SU-DHL-6 (cell line): Measurements from ENCODE around the gene ABHD3.
"Not testable (repeated sequence)": the region's sequence is repeated elsewhere in the genome, so short reads cannot be mapped to it uniquely, and the experiment has no call there.

Experiments used
- H2AFZ ChIP-seq: fragments of 200-600 bp; sonication (generic); 2 replicates; pipeline ENCODE4 v1.6.1; 2014; ENCODE audit warnings: low read depth, mild to moderate bottlenecking, moderate library complexity, mixed read lengths, antibody characterized with exemption, low read length; ENCODE audit not compliant: severe bottlenecking
- H3F3A ChIP-seq: fragments of 200-600 bp; shearing (Covaris generic); 2 replicates; pipeline ENCODE4 v1.6.0; 2016; ENCODE audit warnings: antibody characterized with exemption, mild to moderate bottlenecking; ENCODE audit not compliant: insufficient read depth
- H3K27ac ChIP-seq: fragments of 200-600 bp; sonication (generic); 2 replicates; pipeline ENCODE4 v1.5.1; 2016; ENCODE audit warnings: low read depth, mild to moderate bottlenecking, low read length, moderate library complexity, mixed read lengths
- H3K27me3 ChIP-seq: fragments of 200-600 bp; sonication (generic), shearing (Covaris generic); 2 replicates; pipeline ENCODE4 v1.6.0; 2014; ENCODE audit warnings: mild to moderate bottlenecking, low read length
- H3K36me3 ChIP-seq: fragments of 200-600 bp; sonication (generic); 2 replicates; pipeline ENCODE4 v1.6.1; 2014; ENCODE audit warnings: mild to moderate bottlenecking, low read length, mixed read lengths
- H3K4me2 ChIP-seq: fragments of 300-600, 200-600 bp; shearing (Covaris generic), sonication (generic); 2 replicates; pipeline ENCODE4 v1.6.0; 2014; ENCODE audit warnings: low read length, low read depth, mild to moderate bottlenecking; ENCODE audit not compliant: poor library complexity, severe bottlenecking
- H3K4me3 ChIP-seq: fragments of 200-600 bp; sonication (generic); 2 replicates; pipeline ENCODE4 v1.5.1; 2014; ENCODE audit warnings: antibody characterized with exemption, low read length, mild to moderate bottlenecking, mixed read lengths; ENCODE audit not compliant: insufficient read depth, poor library complexity, severe bottlenecking
- H3K79me2 ChIP-seq: fragments of 200-600 bp; sonication (generic); 2 replicates; pipeline ENCODE4 v1.6.1; 2014; ENCODE audit warnings: mild to moderate bottlenecking, low read length, moderate library complexity; ENCODE audit not compliant: insufficient read depth
- H3K9ac ChIP-seq: fragments of 200-600 bp; sonication (generic); 2 replicates; pipeline ENCODE4 v1.7.0; 2014; ENCODE audit warnings: mild to moderate bottlenecking, low read length
- H3K9me2 ChIP-seq: fragments of 200-600 bp; sonication (generic); replicated peaks from 2 replicates; pipeline ENCODE4 v1.6.1; 2014; ENCODE audit warnings: low read length; ENCODE audit not compliant: insufficient read depth
- H3K9me3 ChIP-seq: fragments of 200-600 bp; sonication (generic); 2 replicates; pipeline ENCODE4 v1.6.1; 2014; ENCODE audit warnings: low read length, mixed read lengths; ENCODE audit not compliant: insufficient read depth
- H4K20me1 ChIP-seq: fragments of 200-600 bp; sonication (generic); 2 replicates; pipeline ENCODE4 v1.6.1; 2014; ENCODE audit warnings: low read depth, mild to moderate bottlenecking, antibody characterized with exemption, low read length, moderate library complexity, mixed read lengths
- EZH2phosphoT487 ChIP-seq: fragments of 200-600 bp; sonication (generic), shearing (Covaris generic); conservative IDR thresholded peaks from 2 replicates; pipeline ENCODE4 v1.6.1; 2018; ENCODE audit warnings: mild to moderate bottlenecking, antibody characterized with exemption, low read length, moderate library complexity, mixed read lengths
- TF ChIP-seq, protein P1 (sequence below): fragments of 200-600 bp; sonication (generic); IDR thresholded peaks from one replicate; pipeline ENCODE4 v1.5.1; 2017; ENCODE audit warnings: antibody characterized with exemption, mild to moderate bottlenecking, low read length, moderate library complexity; ENCODE audit not compliant: insufficient read depth, poor library complexity, severe bottlenecking

The ABHD3 gene

DNA sequence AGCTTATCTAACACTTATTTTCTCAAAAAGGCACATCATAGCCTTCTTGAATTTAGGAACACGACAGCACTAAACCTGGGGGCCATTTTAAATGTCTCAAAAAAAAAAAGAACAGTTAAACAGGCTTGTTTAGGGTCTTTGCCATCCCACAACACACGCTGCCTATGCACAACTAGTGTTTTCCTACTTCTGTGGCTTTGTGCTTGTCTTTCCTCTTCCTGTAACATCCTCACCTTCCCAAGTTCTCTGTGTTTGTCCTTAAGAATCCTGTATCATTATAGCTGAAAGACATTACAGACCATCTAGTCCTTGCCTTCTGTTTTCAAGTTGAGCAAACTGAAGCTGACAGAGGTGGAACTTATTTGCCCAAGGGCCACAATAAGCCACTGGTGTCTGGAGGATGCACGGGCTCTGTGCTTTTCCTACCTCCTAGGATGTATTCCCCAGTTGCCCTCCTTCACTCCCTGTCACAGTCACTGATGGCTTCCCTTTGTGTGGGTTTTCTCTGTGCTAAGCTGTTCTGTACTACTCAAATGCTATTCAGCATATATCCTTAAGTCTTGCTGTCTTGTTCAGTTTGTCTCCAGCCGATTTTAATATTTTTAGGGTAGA is 69.9 kb downstream of the ABHD3 start:
- Histone ChIP-seq H3F3A (peaks cover 54% of the 10 kb centered on the region), H3K4me3 (no peak overlapping the region), H3K79me2 (peaks cover 5% of the 10 kb centered on the region; the same call in 1 of the 2 replicates), H3K36me3 (peaks cover 20% of the 10 kb centered on the region), H3K27ac (no peak overlapping the region), H2AFZ (no peak overlapping the region), H3K9ac (no peak overlapping the region), H3K4me2 (no peak overlapping the region), H3K9me3 (no peaks in the 10 kb centered on the region), H3K27me3 (no peaks in the 10 kb centered on the region), H4K20me1 (0 out of 2 replicates have a peak, but pooled peaks cover 5% of the 10 kb centered on the region), H3K9me2 (no peaks in the 10 kb centered on the region)
- TF ChIP-seq EZH2phosphoT487, result no peak
- TF ChIP-seq, protein P1, sequence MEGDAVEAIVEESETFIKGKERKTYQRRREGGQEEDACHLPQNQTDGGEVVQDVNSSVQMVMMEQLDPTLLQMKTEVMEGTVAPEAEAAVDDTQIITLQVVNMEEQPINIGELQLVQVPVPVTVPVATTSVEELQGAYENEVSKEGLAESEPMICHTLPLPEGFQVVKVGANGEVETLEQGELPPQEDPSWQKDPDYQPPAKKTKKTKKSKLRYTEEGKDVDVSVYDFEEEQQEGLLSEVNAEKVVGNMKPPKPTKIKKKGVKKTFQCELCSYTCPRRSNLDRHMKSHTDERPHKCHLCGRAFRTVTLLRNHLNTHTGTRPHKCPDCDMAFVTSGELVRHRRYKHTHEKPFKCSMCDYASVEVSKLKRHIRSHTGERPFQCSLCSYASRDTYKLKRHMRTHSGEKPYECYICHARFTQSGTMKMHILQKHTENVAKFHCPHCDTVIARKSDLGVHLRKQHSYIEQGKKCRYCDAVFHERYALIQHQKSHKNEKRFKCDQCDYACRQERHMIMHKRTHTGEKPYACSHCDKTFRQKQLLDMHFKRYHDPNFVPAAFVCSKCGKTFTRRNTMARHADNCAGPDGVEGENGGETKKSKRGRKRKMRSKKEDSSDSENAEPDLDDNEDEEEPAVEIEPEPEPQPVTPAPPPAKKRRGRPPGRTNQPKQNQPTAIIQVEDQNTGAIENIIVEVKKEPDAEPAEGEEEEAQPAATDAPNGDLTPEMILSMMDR, result no peak

DNA sequence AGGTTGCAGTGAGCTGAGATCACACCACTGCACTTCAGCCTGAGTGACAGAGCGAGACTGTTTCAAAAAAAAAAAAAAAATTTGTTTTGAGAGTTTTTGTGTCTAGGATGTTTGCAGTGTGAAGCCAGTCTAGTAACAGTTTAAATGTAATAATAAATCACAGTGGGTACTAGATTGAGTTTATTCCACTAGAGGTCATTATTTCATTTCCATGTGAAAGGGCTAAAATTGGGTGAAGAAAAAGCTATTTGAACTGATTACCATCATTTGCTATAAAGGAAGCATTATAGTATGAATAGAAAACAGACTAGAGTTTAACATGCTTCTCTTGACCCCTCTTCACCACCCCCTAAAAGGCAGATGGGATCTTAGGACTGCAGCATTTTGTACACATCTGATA is 72.2 kb downstream of the ABHD3 start:
- Histone ChIP-seq H3K9me2 (no peaks in the 10 kb centered on the region), H4K20me1 (peaks cover 18% of the 10 kb centered on the region), H3K9ac (no peak overlapping the region), H3K79me2 (peaks cover 25% of the 10 kb centered on the region), H3K4me2 (no peak overlapping the region), H3K27me3 (no peaks in the 10 kb centered on the region), H3F3A (peaks cover 55% of the 10 kb centered on the region), H3K9me3 (no peaks in the 10 kb centered on the region), H3K27ac (no peak overlapping the region), H2AFZ (no peak overlapping the region), H3K36me3 (peaks cover 42% of the 10 kb centered on the region), H3K4me3 (no peak overlapping the region)
- TF ChIP-seq, protein P1, result no peak
- no peak for TF ChIP-seq EZH2phosphoT487

DNA sequence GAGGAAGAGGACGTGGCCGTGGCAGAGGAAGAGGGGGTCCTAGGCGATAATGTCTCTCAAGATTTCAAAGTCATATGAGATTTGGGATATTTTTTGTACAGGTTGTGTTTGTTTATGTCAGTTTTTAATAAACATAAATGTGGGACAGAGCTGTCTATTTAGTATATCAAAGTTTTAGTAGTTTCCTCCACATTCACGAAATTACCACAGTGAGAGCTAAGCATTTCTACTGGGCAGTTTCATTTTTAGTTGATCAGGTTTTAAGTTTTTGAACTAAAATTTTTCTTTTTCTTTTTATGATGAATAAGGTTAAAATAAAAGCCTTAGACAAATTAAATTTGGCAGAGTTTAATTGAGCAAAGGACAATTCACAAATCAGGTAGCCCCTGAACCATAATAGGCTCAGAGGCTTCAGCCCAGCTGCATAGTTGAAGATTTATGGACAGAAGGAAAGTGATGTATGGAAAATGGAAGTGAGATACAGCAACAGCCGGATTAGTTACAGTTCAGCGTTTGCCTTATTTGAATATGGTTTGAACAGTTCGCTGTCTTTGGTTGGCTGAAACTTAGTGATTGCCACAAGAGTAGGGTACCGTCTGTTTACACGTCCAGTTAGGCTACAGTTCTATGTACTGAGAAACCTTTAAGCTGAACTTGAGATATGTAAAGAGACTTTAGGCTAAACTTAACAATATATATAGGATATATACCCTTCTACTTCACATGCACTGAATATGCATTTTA is 75.3 kb downstream of the ABHD3 start:
- no peak overlapping the region for H3K9ac ChIP-seq
- H3K36me3 ChIP-seq, result peaks cover 57% of the 10 kb centered on the region
- no peaks in the 10 kb centered on the region for H3K9me2 ChIP-seq
- peaks cover 51% of the 10 kb centered on the region for H3K79me2 ChIP-seq
- no peak overlapping the region for H3K4me2 ChIP-seq
- H4K20me1 ChIP-seq, result peaks cover 24% of the 10 kb centered on the region
- H3K4me3 ChIP-seq, result no peak overlapping the region
- TF ChIP-seq, protein P1, result no peak
- TF ChIP-seq EZH2phosphoT487, result no peak
- H3K27ac ChIP-seq, result no peak overlapping the region
- H3F3A ChIP-seq, result peaks cover 42% of the 10 kb centered on the region
- no peak overlapping the region for H2AFZ ChIP-seq
- H3K9me3 ChIP-seq, result no peaks in the 10 kb centered on the region
- no peaks in the 10 kb centered on the region for H3K27me3 ChIP-seq

DNA sequence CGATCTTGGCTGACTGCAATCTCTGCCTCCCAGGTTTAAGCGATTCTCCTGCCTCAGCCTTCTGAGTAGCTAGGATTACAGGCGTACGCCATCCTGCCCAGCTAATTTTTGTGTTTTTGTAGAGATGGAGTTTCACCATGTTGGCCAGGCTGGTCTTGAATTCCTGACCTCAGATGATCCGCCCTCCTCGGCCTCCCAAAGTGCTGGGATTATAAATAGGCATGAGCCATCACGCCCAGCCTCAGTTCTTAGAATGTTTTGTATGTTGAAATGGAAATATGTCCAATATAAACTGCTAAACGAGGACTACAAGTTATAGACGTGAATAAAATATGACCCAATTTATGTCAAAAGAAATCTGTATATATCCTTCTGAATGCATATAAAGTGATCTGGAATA is 82.9 kb downstream of the ABHD3 start:
- H3K4me3 ChIP-seq, H3K27ac ChIP-seq, H3K9me2 ChIP-seq, H3K27me3 ChIP-seq, H3K4me2 ChIP-seq, H3K9ac ChIP-seq, H3K9me3 ChIP-seq, H2AFZ ChIP-seq: not testable (repeated sequence)
- Histone ChIP-seq H4K20me1 (peaks cover 55% of the 10 kb centered on the region), H3K79me2 (peaks cover 96% of the 10 kb centered on the region), H3K36me3 (peaks cover 64% of the 10 kb centered on the region), H3F3A (peaks cover 29% of the 10 kb centered on the region)
